ENCODE results near the gene RELN.

Gene RELN

GRCh38 chr7:103857435-103857834 lies 132.0 kb downstream of the RELN start:
- no peak for ATAC-seq

GRCh38 chr7:103856929-103857328 lies 132.5 kb downstream of the RELN start:
- TF ChIP-seq TCF4 (CRISPR knock-in tag; IDR thresholded peaks at IDR 0.05; ENCODE audit: borderline replicate concordance), result no peak
- TF ChIP-seq CSDC2 (CRISPR knock-in tag; IDR thresholded peaks at IDR 0.05), result no peak
- no peak for TF ChIP-seq TSHZ2 (CRISPR knock-in tag; IDR thresholded peaks at IDR 0.05)
- TF ChIP-seq CSRNP3 (CRISPR knock-in tag; IDR thresholded peaks at IDR 0.05), result no peak
- no peak for TF ChIP-seq ARNTL (CRISPR knock-in tag; IDR thresholded peaks at IDR 0.05; ENCODE audit: borderline replicate concordance, low read depth)
- TF ChIP-seq ESRRG (CRISPR knock-in tag; IDR thresholded peaks at IDR 0.05), result no peak
- no peak for TF ChIP-seq ISL1 (CRISPR knock-in tag; IDR thresholded peaks at IDR 0.05)
- TF ChIP-seq BACH2 (CRISPR knock-in tag; IDR thresholded peaks at IDR 0.05; ENCODE audit: borderline replicate concordance), result no peak
- no peak for TF ChIP-seq ZNF70 (CRISPR knock-in tag; IDR thresholded peaks at IDR 0.05)
- ATAC-seq, result no peak

More at GRCh38 chr7:103857435-103857834, 132.0 kb downstream of the RELN start:
- no peak for TF ChIP-seq RARB (CRISPR knock-in tag; IDR thresholded peaks at IDR 0.05)
- TF ChIP-seq PPARA (CRISPR knock-in tag; IDR thresholded peaks at IDR 0.05; ENCODE audit: borderline replicate concordance), result no peak
- no peak for TF ChIP-seq CSRNP3 (CRISPR knock-in tag; IDR thresholded peaks at IDR 0.05)
- TF ChIP-seq OSR1 (CRISPR knock-in tag; IDR thresholded peaks at IDR 0.05), result no peak
- no peak for TF ChIP-seq CREB5 (CRISPR knock-in tag; IDR thresholded peaks at IDR 0.05; ENCODE audit: low read depth)
- no peak for TF ChIP-seq TOX (CRISPR knock-in tag; IDR thresholded peaks at IDR 0.05; ENCODE audit: borderline replicate concordance)
- no peak for TF ChIP-seq ZNF70 (CRISPR knock-in tag; IDR thresholded peaks at IDR 0.05)
- no peak for TF ChIP-seq ZC3H10 (CRISPR knock-in tag; IDR thresholded peaks at IDR 0.05)
- TF ChIP-seq POU6F1 (CRISPR knock-in tag; IDR thresholded peaks at IDR 0.05; ENCODE audit: borderline replicate concordance, low read depth), result no peak
- TF ChIP-seq GLIS3 (CRISPR knock-in tag; IDR thresholded peaks at IDR 0.05), result no peak
- TF ChIP-seq ESRRG (CRISPR knock-in tag; IDR thresholded peaks at IDR 0.05), result no peak
- TF ChIP-seq BACH2 (CRISPR knock-in tag; IDR thresholded peaks at IDR 0.05; ENCODE audit: borderline replicate concordance), result no peak
- no peak for TF ChIP-seq ARNTL (CRISPR knock-in tag; IDR thresholded peaks at IDR 0.05; ENCODE audit: borderline replicate concordance, low read depth)
- TF ChIP-seq CSDC2 (CRISPR knock-in tag; IDR thresholded peaks at IDR 0.05), result no peak
- no peak for TF ChIP-seq PATZ1 (CRISPR knock-in tag; IDR thresholded peaks at IDR 0.05; ENCODE audit: borderline replicate concordance)
- TF ChIP-seq ZNF565 (CRISPR knock-in tag; conservative IDR thresholded peaks at IDR 0.05; ENCODE audit: low read depth), result no peak
- TF ChIP-seq TCF4 (CRISPR knock-in tag; IDR thresholded peaks at IDR 0.05; ENCODE audit: borderline replicate concordance), result no peak
- no peak for TF ChIP-seq ZFP30 (CRISPR knock-in tag; IDR thresholded peaks at IDR 0.05)
- TF ChIP-seq ISL1 (CRISPR knock-in tag; IDR thresholded peaks at IDR 0.05), result no peak

Data from SK-N-SH treated with all-trans-retinoic acid at 6 μM for 48 hours (cell line).